Measurements from ENCODE around the gene HPCA. TPM values are rescaled to one million over a fixed set of nuclear protein-coding genes. Genes with fewer than 3 reads are reported as not detected.

Gene HPCA
- total RNA-seq, 1 donor from 2014 or later = not detected

GRCh38 chr1:32868085-32868484 lies 18.2 kb upstream of the HPCA start:
- Mint-ChIP-seq H3K9me3 (ENCODE audit: unreplicated experiment) (no peaks in the 10 kb centered on the region), H3K4me1 (ENCODE audit: unreplicated experiment) (peaks cover 21% of the 10 kb centered on the region), H3K27me3 (ENCODE audit: unreplicated experiment) (peaks cover 27% of the 10 kb centered on the region), H3K4me3 (ENCODE audit: unreplicated experiment) (no peak overlapping the region), H3K27ac (ENCODE audit: unreplicated experiment) (no peak overlapping the region), H3K36me3 (ENCODE audit: low read depth, unreplicated experiment) (peaks cover 3% of the 10 kb centered on the region)
- TF ChIP-seq CTCF (IDR thresholded peaks at IDR 0.05; ENCODE audit: unreplicated experiment) = no peak
- no peak for DNase-seq (ENCODE audit: low spot score)

- H3K4me3 Mint-ChIP-seq (ENCODE audit: unreplicated experiment) = peak overlapping the region; percentile 77
- no peak for DNase-seq (ENCODE audit: low spot score)
- H3K27ac Mint-ChIP-seq (ENCODE audit: unreplicated experiment) = peak overlapping the region; percentile 16
- peaks cover 27% of the 10 kb centered on the region for H3K27me3 Mint-ChIP-seq (ENCODE audit: unreplicated experiment)
- TF ChIP-seq CTCF (IDR thresholded peaks at IDR 0.05; ENCODE audit: unreplicated experiment) = no peak
- peaks cover 21% of the 10 kb centered on the region for H3K4me1 Mint-ChIP-seq (ENCODE audit: unreplicated experiment)
- H3K9me3 Mint-ChIP-seq (ENCODE audit: unreplicated experiment) = no peaks in the 10 kb centered on the region
- peaks cover 3% of the 10 kb centered on the region for H3K36me3 Mint-ChIP-seq (ENCODE audit: low read depth, unreplicated experiment)
Observed at GRCh38 chr1:32868806-32869455, 17.4 kb upstream of the HPCA start.

- DNase-seq (ENCODE audit: low spot score) = no peak
- peak overlapping the region; percentile 61 for H3K27ac Mint-ChIP-seq (ENCODE audit: unreplicated experiment)
- H3K36me3 Mint-ChIP-seq (ENCODE audit: low read depth, unreplicated experiment) = peaks cover 3% of the 10 kb centered on the region
- no peak for TF ChIP-seq CTCF (IDR thresholded peaks at IDR 0.05; ENCODE audit: unreplicated experiment)
- peaks cover 21% of the 10 kb centered on the region for H3K4me1 Mint-ChIP-seq (ENCODE audit: unreplicated experiment)
- H3K4me3 Mint-ChIP-seq (ENCODE audit: unreplicated experiment) = peak overlapping the region; percentile 81
- peaks cover 27% of the 10 kb centered on the region for H3K27me3 Mint-ChIP-seq (ENCODE audit: unreplicated experiment)
- no peaks in the 10 kb centered on the region for H3K9me3 Mint-ChIP-seq (ENCODE audit: unreplicated experiment)
Observed at GRCh38 chr1:32869923-32870614, 16.2 kb upstream of the HPCA start.

GRCh38 chr1:32870615-32871363 lies 15.5 kb upstream of the HPCA start, which contains the start of gene FNDC5:
FNDC5 (minus strand) TSS chr1:32870912.
- no peaks in the 10 kb centered on the region for H3K9me3 Mint-ChIP-seq (ENCODE audit: unreplicated experiment)
- peaks cover 3% of the 10 kb centered on the region for H3K36me3 Mint-ChIP-seq (ENCODE audit: low read depth, unreplicated experiment)
- DNase-seq (ENCODE audit: low spot score) = peak; percentile 69
- H3K27ac Mint-ChIP-seq (ENCODE audit: unreplicated experiment) = peak within 1 kb of the TSS; percentile 61
- no peak for TF ChIP-seq CTCF (IDR thresholded peaks at IDR 0.05; ENCODE audit: unreplicated experiment)
- peak within 1 kb of the TSS; percentile 81 for H3K4me3 Mint-ChIP-seq (ENCODE audit: unreplicated experiment)
- peaks cover 21% of the 10 kb centered on the region for H3K4me1 Mint-ChIP-seq (ENCODE audit: unreplicated experiment)
- peaks cover 28% of the 10 kb centered on the region for H3K27me3 Mint-ChIP-seq (ENCODE audit: unreplicated experiment)
